Renal cortex interstitium (tissue), 15 donors: Measurements from ENCODE around the gene TEX48. TPM values are rescaled to one million over a fixed set of nuclear protein-coding genes. Genes with fewer than 3 reads are reported as not detected.

Experiments
- DNase-seq, 11 donors: peaks; one replicate each; pipeline ENCODE4 v3.0.0-alpha.2; 2013; ENCODE audit warnings: low read depth in 9 of 11, low spot score in 4 of 11; ENCODE audit errors: extremely low read depth in 1 of 11
- long read RNA-seq, 16 experiments: transcript quantifications; one replicate each; lab custom pipeline, GENCODE V29; 2026
- polyA plus RNA-seq, 3 donors: library from polyadenylated mRNA; unstranded; fragments of 120-200 nt; gene quantifications; one replicate each; pipeline ENCODE4 v1.2.1, GENCODE V29; 2013; ENCODE audit not compliant: insufficient read length in 3 of 3

Gene TEX48
- not detected for polyA plus RNA-seq
- long read RNA-seq, donor 1, result 0 reads
- long read RNA-seq, donor 2, result 0 reads
- long read RNA-seq, donor 3, result 0 reads
- long read RNA-seq, donor 4, result 0 reads
- long read RNA-seq, donor 5, result 0 reads
- long read RNA-seq, donor 6, result 0 reads
- long read RNA-seq, donor 7, result 0 reads
- long read RNA-seq, donor 8, result 0 reads
- long read RNA-seq, donor 9, result 0 reads
- long read RNA-seq, donor 10, result 0 reads
- long read RNA-seq, donor 11, result 0 reads
- long read RNA-seq, donor 12, result 0 reads
- long read RNA-seq, donor 13, result 0 reads
- long read RNA-seq, donor 14, result 0 reads
- long read RNA-seq, donor 15, result 0 reads
- long read RNA-seq, donor 16, result 0 reads

GRCh38 chr9:114681594-114682332 is at the start of gene TEX48:
Gene TEX48, minus strand, starts transcription at chr9:114682192. Its CDS starts 10,469 bp downstream, at chr9:114671723.
- peak in 4 of 11 donors; percentile 18 to 33 (median 26) for DNase-seq

- no peak for DNase-seq
Measured at GRCh38 chr9:114731701-114732100, 49.7 kb upstream of the TEX48 start.

- DNase-seq, result no peak
Measured at GRCh38 chr9:114729706-114730105, 47.7 kb upstream of the TEX48 start.

- DNase-seq, result no peak
Measured at GRCh38 chr9:114725930-114726329, 43.9 kb upstream of the TEX48 start.

- no peak for DNase-seq
Measured at GRCh38 chr9:114724744-114725143, 42.8 kb upstream of the TEX48 start.

GRCh38 chr9:114723931-114724330 is 41.9 kb upstream of the TEX48 start:
- DNase-seq, result no peak

GRCh38 chr9:114722937-114723620 is 41.1 kb upstream of the TEX48 start:
- DNase-seq, result no peak

- no peak for DNase-seq
Measured at GRCh38 chr9:114722081-114722621, 40.2 kb upstream of the TEX48 start.

- no peak for DNase-seq
Measured at GRCh38 chr9:114721491-114722079, 39.6 kb upstream of the TEX48 start.

- no peak for DNase-seq
Measured at GRCh38 chr9:114720086-114720676, 38.2 kb upstream of the TEX48 start.

- DNase-seq, result no peak
Measured at GRCh38 chr9:114719290-114719689, 37.3 kb upstream of the TEX48 start.

GRCh38 chr9:114718801-114719221 is 36.8 kb upstream of the TEX48 start:
- no peak for DNase-seq

- DNase-seq, result no peak
Measured at GRCh38 chr9:114717908-114718486, 36.0 kb upstream of the TEX48 start.

GRCh38 chr9:114709636-114710035 is 27.6 kb upstream of the TEX48 start:
- no peak for DNase-seq

- DNase-seq, result no peak
Measured at GRCh38 chr9:114706711-114707110, 24.7 kb upstream of the TEX48 start.

GRCh38 chr9:114701988-114702387 is 20.0 kb upstream of the TEX48 start:
- DNase-seq, result no peak

GRCh38 chr9:114697951-114698351 is 16.0 kb upstream of the TEX48 start:
- DNase-seq, result no peak

GRCh38 chr9:114696814-114697544 is 15.0 kb upstream of the TEX48 start:
- no peak for DNase-seq
